GM18526 (cell line): ENCODE measurements around the gene CHERP.

ENCODE experiments used
- POLR2A ChIP-seq: IDR thresholded peaks from 3 replicates; pipeline ENCODE4 v1.6.1; 2011; ENCODE audit not compliant: insufficient read length; ENCODE audit errors: extremely low read depth

CHERP gene

DNA sequence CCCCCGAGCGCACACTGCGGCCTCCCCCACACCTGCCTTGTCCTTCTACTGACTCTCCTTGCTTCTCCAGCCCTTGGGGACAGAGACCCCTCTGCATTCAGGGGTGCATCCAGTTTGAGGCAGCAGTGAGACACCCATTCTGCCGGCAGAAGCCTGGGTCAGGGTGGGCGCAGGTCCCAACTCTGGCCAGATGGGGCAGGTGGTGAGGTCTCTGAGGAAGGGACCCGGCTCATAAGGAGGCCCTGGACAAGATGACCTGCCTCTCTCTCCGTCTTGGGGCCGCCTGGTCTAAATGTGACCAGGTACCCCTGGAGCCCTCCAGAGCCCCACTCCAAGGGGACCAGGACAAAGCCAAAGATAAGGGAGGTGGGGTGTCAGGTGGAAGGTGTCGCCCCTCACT is 6.1 kb downstream of the CHERP start:
- TF ChIP-seq POLR2A: no peak

DNA sequence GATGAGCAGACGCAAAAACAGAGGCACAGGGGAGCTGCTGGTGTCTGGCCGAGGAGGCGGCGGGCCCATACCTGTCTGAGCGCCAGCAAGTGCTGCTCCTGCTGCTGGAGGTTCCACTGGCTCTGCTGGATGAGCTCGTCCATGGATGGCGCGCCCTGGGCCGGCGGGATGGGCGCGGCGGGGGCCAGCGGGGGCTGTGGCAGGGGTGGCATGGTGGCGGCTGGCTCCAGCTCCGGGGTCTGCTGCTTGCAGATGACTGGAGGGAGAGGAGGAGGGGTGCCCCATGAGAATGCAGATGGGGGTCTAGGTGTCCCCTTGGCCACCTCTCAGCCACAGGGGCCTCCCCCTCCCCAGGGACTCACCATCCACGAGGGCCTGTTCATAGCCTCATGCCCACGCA is 6.9 kb downstream of the CHERP start:
- no peak for TF ChIP-seq POLR2A

DNA sequence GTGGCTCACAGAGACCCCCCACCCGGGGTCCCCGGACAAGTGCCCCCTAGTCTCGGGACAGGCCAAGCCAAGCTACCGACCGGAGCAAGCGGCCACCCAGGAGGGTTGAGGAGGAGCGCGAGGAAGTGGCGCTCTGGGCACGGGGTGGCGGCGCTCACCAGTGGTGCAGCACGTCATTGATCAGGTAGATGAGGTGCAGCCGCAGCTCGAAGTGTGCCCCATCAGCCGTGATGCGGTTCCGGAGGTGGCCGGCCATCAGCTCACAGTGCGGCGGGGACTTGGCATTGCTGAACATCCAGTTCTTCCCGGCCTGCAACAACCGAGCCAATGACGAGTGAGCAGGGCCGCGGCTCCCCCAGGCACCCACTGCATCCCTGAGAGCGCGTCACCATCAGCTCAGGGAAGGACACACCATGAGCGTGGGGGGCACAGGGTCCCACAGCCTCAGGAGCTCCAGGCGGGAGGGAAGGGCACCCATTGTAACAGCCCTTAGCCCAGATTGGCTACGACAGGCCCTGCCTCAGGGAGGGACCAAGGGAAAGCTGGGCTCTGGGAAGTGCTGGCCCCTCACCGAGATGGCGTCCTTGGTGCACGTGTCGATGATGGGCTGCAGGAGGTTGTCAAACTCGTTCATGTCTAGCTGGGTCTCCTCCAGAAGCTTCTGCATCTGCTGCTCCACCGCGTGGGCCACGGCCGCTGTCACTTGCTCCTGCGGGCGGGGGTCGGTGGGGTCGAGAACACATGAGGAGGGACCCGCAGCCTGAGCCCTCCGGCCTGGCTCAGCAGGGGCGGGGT is 9.6 kb downstream of the CHERP start:
- TF ChIP-seq POLR2A: no peak

- no peak for TF ChIP-seq POLR2A
These were observed 10.9 kb downstream of the CHERP start for GRCh38 chr19:16531380-16531669.

GRCh38 chr19:16530540-16531379 is 11.5 kb downstream of the CHERP start:
- no peak for TF ChIP-seq POLR2A

DNA sequence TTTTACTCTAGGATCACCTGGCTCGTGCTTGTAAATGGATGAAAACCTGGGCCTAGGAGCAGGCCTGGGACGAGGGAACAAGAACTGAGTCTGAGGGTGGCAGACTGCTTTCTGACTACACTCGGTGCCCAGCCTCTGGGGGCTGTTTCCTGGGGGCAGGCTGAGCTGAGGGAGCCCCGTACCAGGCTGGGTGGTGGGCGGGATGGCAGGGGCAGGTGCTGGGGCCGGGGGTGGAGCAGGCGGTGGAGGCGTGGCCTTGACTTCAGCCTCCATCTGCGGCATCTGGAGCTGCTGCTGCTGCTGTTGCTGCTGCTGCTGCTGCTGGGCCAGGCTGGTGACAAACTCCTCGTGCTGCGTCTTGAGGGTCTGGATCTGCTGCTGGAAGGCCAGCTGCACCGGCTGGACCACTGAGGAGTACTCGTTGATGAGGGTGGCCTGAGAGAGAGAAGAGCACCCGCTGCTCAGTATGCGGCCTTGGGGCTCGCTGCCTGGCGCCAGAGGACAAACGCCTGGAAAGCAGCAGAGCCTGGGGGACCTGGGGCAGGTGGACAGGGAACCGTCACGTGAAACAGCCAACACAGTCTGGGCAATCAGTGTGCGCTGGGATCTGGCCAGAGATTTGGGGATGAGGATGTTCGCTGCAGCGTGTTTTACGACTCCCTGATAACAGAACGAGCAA is 12.6 kb downstream of the CHERP start:
- no peak for TF ChIP-seq POLR2A

- TF ChIP-seq POLR2A: no peak
These were observed 14.2 kb downstream of the CHERP start for GRCh38 chr19:16527971-16528521.

DNA sequence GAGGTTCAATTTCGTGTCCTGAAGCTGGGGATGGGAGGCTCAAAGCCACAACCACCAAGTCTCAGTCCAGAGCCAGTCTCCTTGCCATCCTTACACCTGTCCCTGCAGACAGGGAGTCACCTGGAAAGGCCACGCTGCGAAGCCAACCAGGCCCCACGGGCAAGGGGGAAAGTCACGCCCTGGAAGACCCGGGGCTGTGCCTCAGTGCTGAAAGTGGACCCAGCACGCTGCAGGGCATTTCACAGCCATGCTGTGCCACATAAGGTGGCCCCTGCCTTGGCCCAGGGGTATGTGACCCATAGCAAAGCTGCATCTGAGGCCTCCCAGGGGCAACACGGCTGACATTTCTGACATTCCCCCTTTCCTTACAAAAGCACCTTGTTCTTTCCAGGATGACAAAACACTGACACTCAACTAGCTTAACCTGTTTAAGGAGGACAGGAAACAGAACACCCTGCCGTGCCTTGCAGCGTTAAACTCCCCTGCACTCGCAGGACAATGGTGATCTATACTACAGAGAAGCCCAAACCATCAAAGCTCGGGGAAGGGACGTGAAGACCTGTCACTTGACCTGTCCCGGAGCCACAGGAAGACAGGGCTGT is 14.8 kb downstream of the CHERP start:
- TF ChIP-seq POLR2A: no peak

DNA sequence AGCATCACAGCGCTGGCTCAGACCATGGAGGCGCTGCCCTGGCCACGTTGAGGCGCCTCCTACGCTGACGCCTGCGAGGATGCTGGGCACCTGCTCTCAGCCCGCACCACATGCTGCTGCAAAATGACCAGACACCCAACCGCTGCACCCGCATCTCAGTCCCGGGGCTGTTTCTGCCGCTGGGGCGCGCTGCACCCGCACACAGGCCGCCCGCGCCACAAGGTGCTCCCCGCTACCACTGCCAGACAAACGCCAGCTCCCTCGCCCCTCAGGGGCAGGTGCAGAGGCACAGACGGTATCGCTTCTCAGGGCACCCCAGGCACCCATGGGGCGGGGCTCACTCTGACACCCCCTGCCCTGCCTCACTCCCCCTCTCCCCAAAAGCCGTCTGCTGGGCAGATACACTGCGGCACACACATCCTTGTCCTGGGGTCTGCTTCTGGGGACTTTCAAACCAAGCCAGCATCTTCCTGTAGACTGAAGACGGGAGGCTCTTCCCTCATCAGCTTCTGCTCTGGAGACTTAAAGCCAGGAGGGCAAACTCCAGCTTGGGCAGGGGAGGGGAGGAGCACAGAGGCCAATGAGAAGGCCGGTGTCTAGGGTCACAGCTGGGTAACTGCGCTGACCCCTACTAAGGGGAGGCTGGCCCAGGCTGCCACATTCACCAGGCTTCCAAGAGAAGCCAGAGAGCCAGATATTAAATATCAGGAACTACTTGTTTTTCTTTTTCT is 16.3 kb downstream of the CHERP start:
- TF ChIP-seq POLR2A: no peak

GRCh38 chr19:16524991-16525734 is 17.1 kb downstream of the CHERP start:
- no peak for TF ChIP-seq POLR2A

- TF ChIP-seq POLR2A: no peak
These were observed 19.5 kb downstream of the CHERP start for GRCh38 chr19:16522559-16523377.

- no peak for TF ChIP-seq POLR2A
These were observed 20.4 kb downstream of the CHERP start for GRCh38 chr19:16521715-16522289.
